HG02870 (cell line): ENCODE data around the gene ZPLD1.
A peak's percentile ranks its signal among the peaks of the same experiment; 100 is the strongest.

ENCODE experiments used
- ATAC-seq: cut with Tn5 transposase; IDR thresholded peaks from one replicate; pipeline ENCODE4 v1.9.1; 2021; ENCODE audit warnings: mild to moderate bottlenecking, moderate library complexity; ENCODE audit not compliant: unreplicated experiment

Gene ZPLD1

DNA sequence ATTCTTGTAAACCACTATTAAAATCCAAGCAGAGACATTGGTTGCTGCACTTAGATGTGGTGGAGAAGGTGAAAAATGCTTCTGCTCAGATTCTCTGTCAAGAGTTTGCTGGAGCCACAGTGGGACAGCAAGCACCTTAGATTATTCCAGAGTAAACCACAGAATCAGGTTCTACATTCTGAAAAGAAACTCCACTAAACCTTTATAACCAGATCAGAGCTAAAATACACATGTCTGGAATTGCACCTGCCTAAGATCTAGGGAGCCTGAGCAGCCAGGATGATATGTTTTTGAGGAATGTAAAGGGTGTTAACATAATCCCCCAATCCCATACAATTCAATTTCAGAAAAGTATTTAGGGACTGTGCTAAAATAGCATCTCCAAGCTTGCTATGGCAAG, at the start of gene ZPLD1:
TSS of gene ZPLD1 (plus strand) at position 301 of the 400 bp plus-strand sequence. CDS start 3,473 bp downstream, outside the sequence.
- ATAC-seq, result no peak

DNA sequence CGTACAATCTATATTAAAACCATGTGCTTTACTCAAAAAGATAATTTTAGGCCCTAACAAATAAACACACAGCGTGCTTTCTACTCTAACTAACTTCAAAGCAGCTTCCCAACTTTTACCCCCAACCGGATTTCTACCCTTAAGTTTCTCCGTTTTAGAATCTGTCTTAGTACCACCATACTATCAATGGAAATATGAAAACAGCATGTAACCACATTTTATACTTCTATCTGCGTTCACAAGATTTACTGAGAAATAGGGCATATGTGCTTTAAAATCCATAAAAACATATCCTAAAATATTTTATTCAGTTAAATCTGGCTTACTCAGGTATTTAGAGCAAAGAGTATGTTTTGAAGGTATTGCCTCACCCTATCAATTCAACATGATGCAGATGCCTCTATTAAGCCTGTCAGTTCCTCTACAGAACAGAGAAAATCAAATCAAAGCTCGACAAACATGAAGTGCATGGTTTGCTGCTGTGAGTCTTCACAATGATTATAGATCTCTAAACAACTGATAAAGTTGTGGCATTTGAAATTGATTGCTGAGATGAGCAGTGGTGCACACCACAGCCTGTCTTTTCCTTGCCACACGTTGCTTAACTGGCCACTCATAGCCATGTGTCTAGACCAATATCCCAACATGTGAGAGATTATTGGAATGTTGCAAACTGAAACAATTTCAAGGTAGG, 44.5 kb upstream of the ZPLD1 start:
- no peak for ATAC-seq

DNA sequence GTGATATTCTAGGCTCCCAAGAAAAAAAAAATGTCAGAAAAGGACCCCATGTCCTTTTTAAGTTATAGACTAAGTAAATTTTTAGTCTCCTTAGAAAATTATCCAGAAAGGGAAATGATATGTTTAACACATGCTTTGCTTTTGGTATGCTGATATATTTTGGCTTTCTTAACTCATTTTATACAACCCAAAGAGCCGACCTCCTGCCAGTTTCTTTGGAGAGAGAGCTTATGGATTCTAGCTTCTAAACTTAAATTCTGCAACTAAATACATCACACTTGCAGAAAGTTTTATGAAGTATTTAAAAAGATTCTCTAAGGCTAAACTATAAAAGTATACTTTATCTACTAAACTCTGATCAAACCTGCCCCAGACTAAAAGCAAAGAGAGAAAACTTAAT, 43.9 kb upstream of the ZPLD1 start:
- no peak for ATAC-seq

DNA sequence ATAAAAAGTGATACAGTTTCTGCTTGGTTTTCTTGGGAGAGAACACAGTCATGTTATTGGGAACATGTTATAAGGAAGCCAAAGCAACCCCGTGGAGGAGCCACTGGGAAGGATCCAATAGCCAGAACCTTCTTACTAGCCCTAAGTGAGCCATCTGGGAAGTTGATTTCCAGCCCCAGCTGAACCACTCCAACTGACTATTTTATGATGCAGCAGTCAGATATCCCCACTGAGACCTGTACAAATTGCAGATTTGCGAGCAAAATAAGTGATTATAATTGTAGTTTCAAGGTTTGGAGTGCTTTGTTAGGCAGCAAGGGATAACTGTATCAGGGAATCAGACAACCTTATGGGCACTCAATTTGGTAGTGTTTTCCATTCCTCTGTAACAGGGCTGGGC, 43.3 kb upstream of the ZPLD1 start:
- no peak for ATAC-seq

DNA sequence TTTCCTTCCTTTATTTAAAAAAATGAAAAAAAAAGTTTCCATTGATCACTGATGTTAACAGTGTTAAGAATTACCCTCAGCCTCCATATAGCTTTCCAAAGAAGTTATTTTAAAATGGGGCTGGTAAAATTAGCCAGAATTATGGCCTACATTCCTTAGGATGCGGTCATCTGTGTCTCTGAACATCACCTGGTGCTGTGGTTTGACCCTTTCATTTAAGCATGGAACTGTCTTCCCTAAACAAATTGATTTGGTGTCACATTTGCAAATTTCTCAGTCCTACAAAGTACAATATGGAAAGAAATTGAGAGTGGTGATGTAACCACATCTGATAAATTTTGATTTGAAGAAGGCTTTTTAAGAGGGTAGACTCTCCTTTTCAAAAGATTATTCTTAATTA, 40.3 kb upstream of the ZPLD1 start:
- no peak for ATAC-seq

DNA sequence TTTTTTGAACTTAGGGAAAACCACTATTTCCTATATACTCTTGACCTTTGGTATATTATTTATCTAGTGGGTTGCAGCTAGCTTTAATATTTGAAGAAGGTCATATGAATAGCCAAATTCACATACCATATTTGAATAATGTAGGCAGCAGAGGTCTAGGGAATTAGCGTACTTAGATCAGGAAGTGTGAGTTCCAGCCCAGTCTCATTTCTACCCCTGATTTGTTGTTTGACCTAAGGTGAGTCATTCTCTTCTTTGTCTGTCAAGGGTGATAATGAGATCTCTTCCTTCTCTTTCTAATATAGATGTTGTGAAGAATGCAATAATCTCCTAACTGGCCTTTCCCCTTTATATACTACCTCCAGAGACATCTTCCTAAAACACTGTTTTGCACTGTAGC, 36.6 kb upstream of the ZPLD1 start:
- ATAC-seq, result no peak

DNA sequence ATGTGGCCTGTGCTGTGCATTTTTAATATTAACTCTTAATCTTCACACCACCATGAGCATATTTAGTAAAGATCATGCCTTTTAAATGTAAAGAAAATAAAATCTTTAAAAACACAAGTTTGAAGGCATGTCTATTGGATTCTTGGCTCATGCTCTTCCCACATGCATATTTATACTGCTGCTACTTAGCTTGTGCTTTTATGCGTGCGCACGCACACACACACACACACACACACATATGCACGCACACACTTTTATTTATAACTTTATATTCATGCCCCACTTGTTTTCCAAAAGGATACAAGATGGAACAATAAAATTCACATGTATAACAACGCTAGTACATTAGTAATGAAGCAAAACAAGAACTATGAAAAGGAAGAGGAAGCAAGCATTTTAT, 36.1 kb upstream of the ZPLD1 start:
- ATAC-seq, result no peak

DNA sequence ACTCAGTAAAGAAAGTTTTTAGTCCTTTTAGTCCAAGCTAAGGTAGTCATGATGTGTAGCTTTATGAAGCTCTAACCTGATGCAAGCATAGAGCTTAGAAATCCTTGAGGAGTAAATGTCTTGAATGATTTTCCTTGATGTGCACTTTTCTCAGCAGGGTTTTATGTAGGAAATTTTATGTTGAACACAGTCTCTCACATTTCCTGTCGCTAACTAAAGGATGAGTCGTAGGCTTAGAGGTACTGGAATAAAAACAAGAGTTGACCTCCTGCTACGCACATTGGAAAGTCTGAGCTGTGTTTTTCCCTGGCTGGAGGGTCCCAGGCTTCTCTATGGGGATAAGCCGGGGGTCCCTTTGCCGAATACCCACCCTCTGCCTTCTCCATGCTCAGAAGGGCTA, 34.7 kb upstream of the ZPLD1 start:
- ATAC-seq, result no peak

DNA sequence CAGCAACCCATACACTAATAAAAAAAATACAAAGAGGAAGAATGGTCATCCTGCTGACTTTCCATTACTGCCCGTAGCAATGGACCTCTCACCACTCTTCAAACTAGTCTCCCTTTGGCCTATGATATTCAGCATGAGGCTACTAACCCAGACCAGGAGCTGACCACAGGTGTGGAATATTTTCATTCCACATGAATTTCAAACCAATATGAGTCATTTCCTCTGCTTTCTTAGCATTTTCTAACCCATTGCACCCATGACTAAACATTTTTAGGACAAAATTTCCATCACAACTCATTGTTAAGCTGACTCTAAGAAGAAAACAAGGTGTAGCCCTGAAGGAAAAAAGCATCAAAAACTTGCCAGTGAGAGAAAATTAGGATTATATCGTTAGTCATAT, 34.0 kb upstream of the ZPLD1 start:
- ATAC-seq, result no peak

DNA sequence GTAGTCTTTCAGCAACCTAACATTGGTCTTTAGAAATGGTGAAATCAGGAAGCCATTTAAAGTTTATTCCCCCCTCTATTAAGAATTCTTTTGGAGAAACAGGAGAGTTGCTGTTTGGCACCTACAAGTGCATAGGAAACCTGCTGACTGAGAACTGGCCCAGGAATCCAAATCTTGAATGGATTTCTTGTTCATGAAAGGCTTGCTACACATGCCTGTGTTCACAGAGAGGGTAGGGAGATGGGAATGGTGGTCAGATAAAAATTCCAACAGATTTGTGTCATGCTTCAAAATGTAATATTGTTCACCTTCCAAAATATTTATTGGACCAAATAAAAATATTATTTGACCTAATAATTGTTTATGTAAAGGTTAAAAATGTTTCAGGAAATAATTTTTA, 24.2 kb upstream of the ZPLD1 start:
- no peak for ATAC-seq

DNA sequence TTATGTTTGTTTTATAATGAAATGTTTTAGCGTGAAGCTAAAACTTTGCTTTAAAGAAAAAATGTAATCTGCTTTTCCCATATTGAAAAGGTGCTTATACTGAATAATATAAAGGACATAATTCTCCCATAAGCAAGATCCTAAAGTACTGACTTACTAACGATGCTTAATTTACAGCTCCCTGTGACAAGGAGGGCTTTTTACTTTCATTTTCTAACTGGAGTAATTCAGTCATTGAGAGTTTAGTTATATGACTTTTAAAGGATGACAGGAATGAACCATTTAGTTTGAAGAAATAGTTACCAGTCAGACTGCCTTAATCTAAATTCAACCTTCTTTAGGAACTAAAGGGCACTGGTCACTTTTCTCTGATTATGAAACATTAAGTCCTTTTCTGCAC, 19.3 kb upstream of the ZPLD1 start:
- ATAC-seq, result peak; percentile 51

DNA sequence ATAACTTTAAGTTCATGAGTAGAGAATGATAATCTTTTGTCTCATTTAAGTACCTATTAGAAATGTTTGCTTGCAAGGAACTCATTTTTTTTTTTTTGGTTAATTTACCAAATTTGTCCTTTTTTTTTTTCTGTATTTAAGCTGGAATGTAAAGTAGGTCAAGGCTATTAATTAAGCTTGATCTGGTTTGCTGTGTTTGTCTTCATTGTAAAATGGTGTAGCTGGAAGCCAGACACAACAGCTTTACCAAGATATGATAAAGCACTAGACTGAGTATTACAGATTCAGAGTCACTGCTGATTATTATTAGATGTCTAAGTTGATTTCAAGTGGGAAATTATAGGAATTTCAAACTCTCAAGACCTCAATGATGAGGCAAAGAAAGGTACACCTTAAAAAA, 15.0 kb upstream of the ZPLD1 start:
- no peak for ATAC-seq

DNA sequence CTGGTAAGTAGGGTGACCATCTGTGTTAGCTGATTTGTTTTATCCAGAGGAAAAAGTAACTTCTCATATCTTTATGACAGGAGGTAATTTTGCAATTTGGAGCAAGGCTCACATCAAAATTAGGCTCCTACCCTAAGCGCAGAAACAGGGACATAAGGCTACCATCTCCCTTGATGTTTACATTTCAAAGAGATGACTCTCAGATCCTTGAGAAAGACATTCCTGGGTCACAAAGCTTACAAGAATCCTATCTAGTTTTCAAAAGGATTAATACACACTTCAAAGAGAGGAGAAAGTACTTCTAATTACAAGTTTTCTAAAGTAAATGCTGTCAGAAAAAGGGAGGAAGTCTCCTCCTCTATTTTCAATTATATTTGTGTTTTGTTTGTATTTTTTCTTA, 7.0 kb downstream of the ZPLD1 start:
- ATAC-seq, result no peak

DNA sequence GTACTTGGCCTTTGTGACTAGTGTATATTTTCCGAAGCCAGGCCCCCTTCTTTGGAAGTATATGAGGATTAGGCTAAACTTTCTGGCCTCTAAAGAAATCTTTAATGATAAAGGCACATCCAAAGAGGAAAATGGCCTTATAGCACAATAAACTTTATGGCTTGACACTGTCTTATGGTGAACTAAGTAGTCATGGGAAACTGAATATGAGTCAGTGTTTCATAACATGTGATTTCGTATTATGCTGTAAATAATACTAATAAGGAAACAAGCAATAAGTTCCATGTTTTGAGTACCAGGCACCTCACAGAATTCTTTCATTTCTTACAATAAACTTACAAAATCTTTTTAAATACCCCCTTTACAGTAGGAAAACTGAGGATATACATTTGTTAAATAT, 8.2 kb downstream of the ZPLD1 start:
- ATAC-seq, result no peak

DNA sequence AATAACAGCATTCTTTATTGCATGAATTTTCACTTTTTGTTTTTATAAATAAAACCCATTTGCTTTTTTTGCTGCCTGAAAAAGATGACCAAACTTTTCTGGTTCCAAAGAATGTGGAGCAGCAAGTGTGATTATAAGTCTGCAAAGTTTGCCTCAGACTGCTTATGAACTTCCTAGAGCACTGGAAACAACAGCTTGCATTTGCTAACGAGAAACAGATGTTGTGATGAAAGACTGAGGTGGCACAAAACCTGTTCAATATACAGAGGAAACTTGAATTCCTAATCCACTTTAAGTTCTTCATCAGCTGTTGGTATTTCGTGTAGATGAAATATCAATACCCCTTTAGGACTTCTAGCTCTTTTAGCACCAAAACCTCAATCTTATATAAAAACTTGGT, 9.3 kb downstream of the ZPLD1 start:
- ATAC-seq, result no peak

DNA sequence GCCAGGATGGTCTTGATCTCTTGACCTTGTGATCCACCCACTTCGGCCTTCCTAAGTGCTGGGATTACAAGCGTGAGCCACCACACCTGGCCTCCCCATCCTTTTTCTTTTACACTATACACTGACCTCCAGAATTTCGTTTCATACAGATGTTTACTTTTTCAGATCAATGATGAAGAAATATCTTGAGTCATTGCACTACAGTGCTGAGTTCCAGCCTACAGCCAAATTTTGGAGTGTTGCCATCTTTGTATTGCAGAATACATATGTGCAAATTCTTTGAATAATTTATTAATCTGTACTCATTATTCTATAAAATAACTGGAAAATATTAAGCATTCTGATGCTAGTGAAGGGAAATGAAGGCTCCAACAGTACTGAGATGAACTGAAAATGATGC, 12.5 kb downstream of the ZPLD1 start:
- ATAC-seq, result no peak

DNA sequence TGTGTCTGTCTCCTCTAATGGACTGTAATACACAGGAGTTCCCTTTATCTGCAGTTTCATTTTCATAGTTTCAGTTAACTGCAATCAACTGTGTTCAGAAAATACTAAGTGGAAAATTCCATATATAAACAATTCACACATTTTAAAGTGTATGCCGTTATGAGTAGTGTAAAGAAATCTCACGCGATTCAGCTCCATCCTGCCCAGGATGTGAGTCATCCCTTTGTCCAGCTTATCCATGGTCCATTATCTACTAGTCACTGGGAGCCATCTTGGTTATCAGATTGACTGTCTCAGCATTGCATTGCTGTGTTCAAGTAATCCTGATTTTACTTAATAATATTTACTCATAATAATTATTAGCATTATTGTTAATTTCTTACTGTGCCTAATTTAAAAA, 14.5 kb downstream of the ZPLD1 start:
- ATAC-seq, result no peak

DNA sequence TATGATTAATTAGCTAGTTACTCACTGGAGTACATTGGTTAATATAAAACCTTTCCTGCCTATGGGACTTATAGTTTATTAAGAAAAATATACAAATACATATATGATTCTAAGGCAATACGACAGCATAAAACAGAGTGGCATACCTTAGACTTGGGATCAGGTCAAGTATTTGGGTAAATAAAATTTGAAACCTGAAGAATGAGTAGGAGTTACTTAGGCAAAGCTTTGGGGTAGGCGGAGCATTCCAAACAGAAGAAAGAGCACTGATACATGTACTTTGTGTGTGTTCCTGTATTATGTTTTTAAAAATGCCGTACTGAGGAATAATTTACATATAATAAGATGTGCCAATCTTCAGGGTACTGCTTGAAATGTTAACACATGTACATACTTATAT, 15.1 kb downstream of the ZPLD1 start:
- ATAC-seq, result no peak

DNA sequence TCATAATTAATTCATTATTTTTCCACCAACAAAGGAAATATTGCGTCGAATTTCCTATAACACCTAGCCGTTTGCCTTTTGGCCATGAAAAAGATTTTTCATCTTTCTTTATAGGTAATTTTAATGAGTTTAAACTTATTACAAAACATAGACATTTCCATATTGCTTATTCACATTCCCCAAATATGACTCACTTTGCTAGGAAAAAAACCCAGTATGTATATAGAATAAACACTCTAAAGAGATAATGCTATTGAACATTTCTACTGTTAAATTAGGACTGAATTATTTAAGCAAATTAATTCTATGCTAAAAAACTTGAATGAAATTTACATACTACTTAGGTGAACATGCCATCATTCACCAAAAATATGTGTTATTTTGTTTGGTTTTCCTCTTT, 16.2 kb downstream of the ZPLD1 start:
- no peak for ATAC-seq

DNA sequence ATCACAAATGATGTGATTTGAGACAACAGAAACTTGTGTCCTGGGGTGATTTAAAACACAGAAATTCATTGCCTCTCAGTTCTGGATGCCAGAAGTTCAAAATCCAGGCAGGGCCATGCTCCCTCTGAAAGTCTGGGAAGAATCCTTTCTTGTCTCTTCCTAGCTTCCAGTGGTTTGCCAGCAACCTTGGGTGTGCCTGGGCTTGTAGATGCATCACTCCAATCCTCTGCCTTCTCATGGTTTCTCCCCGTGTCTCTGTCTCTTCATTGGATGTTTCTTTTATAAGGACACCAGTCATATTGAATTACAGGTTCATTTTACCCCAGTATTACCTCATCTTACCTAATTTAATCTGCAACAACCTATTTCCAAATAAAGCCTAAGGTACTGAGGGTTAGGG, 16.7 kb downstream of the ZPLD1 start:
- no peak for ATAC-seq

DNA sequence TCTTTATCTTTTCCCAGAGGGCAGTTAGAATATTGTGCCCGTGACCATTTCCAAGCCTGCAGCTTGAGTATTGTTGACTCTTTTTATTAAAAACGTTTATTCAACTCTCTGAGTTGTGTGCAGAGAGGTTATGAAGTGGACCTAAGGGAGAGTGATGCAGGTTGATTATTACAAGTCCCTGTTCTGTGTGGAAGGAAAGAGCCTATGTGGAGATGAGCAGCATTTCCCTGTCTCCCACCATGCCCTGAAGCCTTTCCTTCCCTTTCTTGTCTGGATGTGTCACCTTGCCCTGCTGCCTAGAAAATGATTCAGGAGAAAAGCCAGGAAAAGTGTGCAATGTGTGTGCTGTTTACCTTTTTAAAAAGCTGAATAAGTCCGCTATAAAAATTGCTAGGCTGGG, 19.4 kb downstream of the ZPLD1 start:
- no peak for ATAC-seq

DNA sequence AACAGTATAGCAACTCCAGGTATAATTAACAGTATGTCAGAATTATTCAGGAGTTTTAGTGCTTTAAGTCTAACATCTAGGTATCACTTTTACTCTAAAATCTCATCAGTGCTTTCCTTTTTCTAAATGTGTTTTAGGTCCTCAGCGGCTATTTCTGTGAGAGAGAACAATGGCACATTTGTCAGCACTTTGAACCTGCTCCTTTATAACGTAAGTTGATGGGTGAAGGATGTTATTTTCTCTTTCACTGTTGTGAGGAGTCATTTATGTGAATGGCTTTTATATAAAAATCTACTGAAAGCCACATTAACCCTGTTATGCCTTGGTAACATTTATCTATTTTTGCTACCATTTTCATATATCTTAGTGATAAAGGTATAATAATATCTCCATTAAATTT, 22.8 kb downstream of the ZPLD1 start:
- no peak for ATAC-seq

DNA sequence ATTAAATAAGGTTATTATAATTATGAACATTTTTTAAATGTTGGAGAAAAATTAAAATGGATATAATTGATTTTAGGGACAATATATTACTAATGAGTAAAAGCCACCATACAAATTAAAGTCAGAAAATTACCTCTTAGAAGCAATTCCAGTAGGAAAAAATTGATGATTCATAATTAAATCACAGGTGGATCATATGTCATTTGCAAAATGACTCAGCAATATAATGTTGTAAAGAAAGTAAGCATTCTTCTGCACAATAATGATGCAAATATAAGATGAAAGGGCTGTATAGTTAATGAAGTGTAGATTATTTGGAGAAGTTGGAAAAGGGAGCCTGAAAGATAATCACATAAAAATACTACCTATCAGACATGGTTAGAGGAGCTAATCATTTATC, 25.8 kb downstream of the ZPLD1 start:
- ATAC-seq, result no peak
